Epidermal melanocyte (primary cell): Measurements from ENCODE around the gene CYBA.

ENCODE experiments used
- DNase-seq: peaks from one replicate; pipeline ENCODE4 v3.0.0; 2011; ENCODE audit warnings: low spot score; ENCODE audit not compliant: insufficient read length

CYBA gene

DNA sequence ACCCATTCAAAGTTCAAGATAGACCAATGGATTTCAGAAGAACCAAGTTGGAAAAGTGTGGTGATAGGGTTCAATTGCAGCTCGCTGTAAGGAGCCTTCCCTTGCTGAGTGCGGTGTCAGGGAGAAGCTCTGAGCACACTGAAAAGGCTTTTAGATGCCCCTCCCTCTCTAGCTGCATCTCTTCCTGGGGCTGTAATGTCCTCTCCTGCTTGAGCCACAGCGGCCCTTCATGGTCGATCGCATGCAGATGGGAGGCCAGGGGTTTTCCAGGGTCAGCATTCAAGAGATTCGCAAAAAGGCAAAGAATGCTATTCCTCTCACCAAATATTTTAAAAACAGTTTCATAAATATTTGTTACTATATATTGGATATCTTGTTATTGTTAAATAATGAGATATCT is 56.9 kb downstream of the CYBA start:
- no peak for DNase-seq

DNA sequence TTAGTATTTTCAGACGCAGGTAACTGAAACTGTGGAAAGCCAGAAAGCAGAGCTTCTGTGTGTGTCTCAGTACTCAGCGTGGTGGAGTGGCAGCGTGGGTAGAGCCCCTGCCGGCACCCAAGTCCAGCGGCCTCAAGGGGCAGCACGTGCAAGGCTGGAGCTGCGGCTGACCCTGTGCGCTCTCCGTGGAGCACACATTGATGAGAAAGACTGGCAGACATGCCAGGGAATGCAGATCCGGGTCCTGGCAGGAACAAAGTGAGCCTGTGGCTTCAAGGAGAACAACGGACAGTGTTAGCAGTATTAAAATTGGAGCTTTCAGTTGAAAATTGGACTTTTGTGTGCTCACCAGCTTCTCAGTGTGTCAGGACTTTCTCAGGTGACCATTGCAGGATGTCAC is 57.4 kb downstream of the CYBA start:
- DNase-seq, result no peak
